Heart left ventricle (tissue), 16 donors: ENCODE results near the gene RIMOC1. TPM values are rescaled to one million over a fixed set of nuclear protein-coding genes. Genes with fewer than 3 reads are reported as not detected.

ENCODE experiments used
- ATAC-seq, 4 donors: fragments of 200-7000 bp; cut with Tn5 transposase; one replicate each; pipeline ENCODE4 v1.9.1; 2020 to 2022; ENCODE audit warnings: moderate library complexity in 4 of 4, mild to moderate bottlenecking in 3 of 4, moderate number of reproducible peaks in 1 of 4
- DNase-seq, 5 donors: peaks; one replicate each; pipeline ENCODE4 v3.0.0-alpha.2; 2020
- H3K27ac ChIP-seq, 12 donors: fragments of 200-600 bp; sonication (generic) in 4 of 12; one replicate each; pipeline versions ENCODE4 v1.5.0 to v1.8.0; 2016 to 2022; ENCODE audit warnings: mild to moderate bottlenecking in 2 of 12
- H3K27me3 ChIP-seq, 9 donors: fragments of 200-600 bp; sonication (generic) in 2 of 9; one replicate each; pipeline versions ENCODE4 v1.5.1 to v1.8.0; 2016 to 2022; ENCODE audit warnings: mild to moderate bottlenecking in 3 of 9
- H3K36me3 ChIP-seq, 9 donors: fragments of 200-600 bp; sonication (generic) in 2 of 9; one replicate each; pipeline versions ENCODE4 v1.5.0 to v1.8.0; 2018 to 2022; ENCODE audit warnings: mild to moderate bottlenecking in 2 of 9
- H3K4me1 ChIP-seq, 12 donors: fragments of 200-600 bp; sonication (generic) in 4 of 12; one replicate each; pipeline versions ENCODE4 v1.5.0 to v1.8.0; 2016 to 2022; ENCODE audit warnings: mild to moderate bottlenecking in 3 of 12
- H3K4me3 ChIP-seq, 12 donors: fragments of 200-600 bp; sonication (generic) in 4 of 12; one replicate each; pipeline versions ENCODE4 v1.5.0 to v1.8.0; 2017 to 2022; ENCODE audit warnings: mild to moderate bottlenecking in 9 of 12, moderate library complexity in 4 of 12
- H3K9me3 ChIP-seq, 12 donors: fragments of 200-600 bp; sonication (generic) in 4 of 12; one replicate each; pipeline versions ENCODE4 v1.5.0 to v1.8.0; 2016 to 2022; ENCODE audit warnings: mild to moderate bottlenecking in 1 of 12
- POLR2A ChIP-seq, 2 donors: fragments of 450-650 bp; IDR thresholded peaks; one replicate each; pipeline ENCODE4 v1.6.1; 2017; ENCODE audit warnings: antibody characterized with exemption in 2 of 2, mild to moderate bottlenecking in 2 of 2, moderate library complexity in 2 of 2
- WGBS, 4 donors: extraction: QIAGEN DNeasy Blood & Tissue Kit in 2 of 4; methylation state at CpG; one replicate each; pipeline versions ENCODE4 v1.1.5 to v1.1.7; 2013 to 2018; 5-methylcytosine and 5-hydroxymethylcytosine counted together
- intact Hi-C, 10 donors: fragments of 100-400 bp; cut with DNase I; formaldehyde crosslinking; loops; one replicate each; pipeline versions ENCODE4 v1.11.1 to v1.14.2; 2022
- polyA plus RNA-seq, 2 donors: library from polyadenylated mRNA; stranded (reverse); fragments of 200-250 nt; gene quantifications; one replicate each; pipeline ENCODE4 v1.2.3, GENCODE V29; 2013
- total RNA-seq, 9 donors: library from RNA; depleted of rRNA in 2 of 9; stranded (reverse); fragments of >200 nt in 2 of 9; fragmentation: NEBNext Ultra II Directional in 3 of 9; extraction: Animal tissue kit (Norgen Biotek cat#: 25700) in 3 of 9; gene quantifications; one replicate each; pipeline versions ENCODE4 v1.1.0 to v1.2.4, GENCODE V29; 2016 to 2023
- TF ChIP-seq, protein P1 (sequence below), 12 donors: fragments of 200-600 bp; sonication (generic) in 4 of 12; IDR thresholded peaks; one replicate each; pipeline versions ENCODE4 v1.5.0 to v1.8.0; 2018 to 2022; ENCODE audit warnings: antibody characterized with exemption in 12 of 12, mild to moderate bottlenecking in 5 of 12
- donor health status: ischemic (EF 13 %, LVEDD 7.1; RV severe dilation, severe dysfunction).
- donor health status: healthy with polysubstance abuse.
- donor health status: DM: no; HTN: yes; CAD: no.
- donor health status: DM: no; HTN: no; CAD: no.
- donor health status: ischemic (EF 25% LVEDD 6.9; RV normal size, moderate dysfunction).
- donor health status: ischemic (EF 25% LVEDD 5.7; RV mildly dilated, moderate dysfunction).
- donor health status: healthy.
- donor health status: DM: yes; HTN: yes; CAD: no.
- donor health status: ischemic (EF 35%, LVEDD 5.7; RV mildly dilated, moderate dysfunction).
- donor health status: nonischemic (EF 11% LVEDD 7.7; RV severe dilation, severe dysfunction).
- donor health status: DM: yes; HTN: yes; CAD: no.
- donor health status: PGD.
- donor health status: ischemic (EF 29% LVEDD 5.4; RV normal size, mild dysfunction).
- donor health status: nonischemic (EF 23%, LVEDD 6.1; RV moderate dilation, normal function).

RIMOC1 gene
- total and polyA plus RNA-seq, 11 donors = 4.4 to 24.0 (median 15.6) TPM

DNA sequence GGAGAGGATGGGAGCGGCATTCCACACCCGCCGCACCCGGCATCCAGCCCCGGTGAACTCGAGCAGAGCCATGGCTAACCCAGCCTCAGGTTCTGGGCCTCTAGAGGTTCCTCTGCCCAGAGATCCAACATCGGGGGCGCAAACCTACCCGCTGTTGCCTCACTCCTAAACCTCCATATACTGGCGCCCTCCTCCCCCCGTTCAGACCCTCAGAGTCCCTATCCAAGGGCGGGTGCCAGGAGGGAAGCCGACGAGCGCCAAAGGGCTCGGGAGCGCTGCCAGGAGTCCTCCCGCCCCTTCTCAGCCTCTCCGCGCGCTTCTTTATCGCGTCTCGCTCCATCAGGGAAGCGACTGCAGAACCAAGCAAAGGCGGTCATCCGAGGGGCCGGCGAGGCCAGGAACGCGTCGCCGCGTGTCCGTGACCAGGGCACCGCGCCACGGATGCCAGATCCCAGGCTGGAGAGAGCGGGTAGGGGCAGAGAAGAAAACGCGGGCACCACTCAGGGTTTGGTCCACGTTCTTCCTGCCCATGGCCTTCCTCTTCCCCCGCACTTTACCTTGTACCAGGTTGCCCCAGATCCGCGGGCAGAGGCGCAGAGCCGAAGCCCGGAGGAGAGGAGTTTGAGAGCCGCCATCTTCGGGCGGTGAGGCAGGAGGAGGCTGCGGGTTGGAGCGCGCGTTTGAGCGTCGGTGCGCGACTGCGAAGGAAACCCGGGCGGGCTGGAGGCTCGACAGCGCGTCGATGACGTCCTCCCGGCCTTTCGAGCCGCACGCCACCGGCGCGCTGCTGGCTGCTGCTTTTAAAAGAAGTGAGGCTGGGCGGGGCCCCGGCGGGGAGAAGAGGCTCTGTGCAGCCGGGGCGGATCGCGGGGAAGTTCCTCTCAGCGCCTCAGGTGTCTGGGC is 34.2 kb upstream of the RIMOC1 start, which contains the start of gene OXCT1:
OXCT1 (minus strand) TSS at position 702 of the 903 bp plus-strand sequence; CDS start at position 635, 67 bp downstream.
- Histone ChIP-seq H3K4me1 (peaks cover 0 to 35% (median 18%) of the 10 kb centered on the region in 12 donors), H3K36me3 (peaks cover 0 to 7% (median 0%) of the 10 kb centered on the region in 9 donors), H3K9me3 (no peaks in the 10 kb centered on the region), H3K4me3 (peak within 1 kb of the TSS; percentile 64 to 91 (median 78)), H3K27me3 (no peaks in the 10 kb centered on the region), H3K27ac (peak within 1 kb of the TSS; percentile 84 to 96 (median 92))
- peak in 1 of 2 donors; percentile 67 for TF ChIP-seq POLR2A (IDR thresholded peaks at IDR 0.05)
- TF ChIP-seq, protein P1, sequence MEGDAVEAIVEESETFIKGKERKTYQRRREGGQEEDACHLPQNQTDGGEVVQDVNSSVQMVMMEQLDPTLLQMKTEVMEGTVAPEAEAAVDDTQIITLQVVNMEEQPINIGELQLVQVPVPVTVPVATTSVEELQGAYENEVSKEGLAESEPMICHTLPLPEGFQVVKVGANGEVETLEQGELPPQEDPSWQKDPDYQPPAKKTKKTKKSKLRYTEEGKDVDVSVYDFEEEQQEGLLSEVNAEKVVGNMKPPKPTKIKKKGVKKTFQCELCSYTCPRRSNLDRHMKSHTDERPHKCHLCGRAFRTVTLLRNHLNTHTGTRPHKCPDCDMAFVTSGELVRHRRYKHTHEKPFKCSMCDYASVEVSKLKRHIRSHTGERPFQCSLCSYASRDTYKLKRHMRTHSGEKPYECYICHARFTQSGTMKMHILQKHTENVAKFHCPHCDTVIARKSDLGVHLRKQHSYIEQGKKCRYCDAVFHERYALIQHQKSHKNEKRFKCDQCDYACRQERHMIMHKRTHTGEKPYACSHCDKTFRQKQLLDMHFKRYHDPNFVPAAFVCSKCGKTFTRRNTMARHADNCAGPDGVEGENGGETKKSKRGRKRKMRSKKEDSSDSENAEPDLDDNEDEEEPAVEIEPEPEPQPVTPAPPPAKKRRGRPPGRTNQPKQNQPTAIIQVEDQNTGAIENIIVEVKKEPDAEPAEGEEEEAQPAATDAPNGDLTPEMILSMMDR (IDR thresholded peaks at IDR 0.05) = no peak
- intact Hi-C loops = loop anchor here in 9 of 10 donors (1.0 to 10.0 kb wide), 9 partner anchors 33 to 1022 kb away; partner anchors contain the start of genes RIMOC1 (in 4 of the 9), FBXO4 (in 1 of the 9) and GHR (in 1 of the 9)
- WGBS, 4 donors = 0 to 1% (median 0%) methylated on average over 57 to 82 of the region's 82 CpGs
- DNase-seq (peak; percentile 78 to 92 (median 85)), ATAC-seq (peak; percentile 64 to 89 (median 86))

DNA sequence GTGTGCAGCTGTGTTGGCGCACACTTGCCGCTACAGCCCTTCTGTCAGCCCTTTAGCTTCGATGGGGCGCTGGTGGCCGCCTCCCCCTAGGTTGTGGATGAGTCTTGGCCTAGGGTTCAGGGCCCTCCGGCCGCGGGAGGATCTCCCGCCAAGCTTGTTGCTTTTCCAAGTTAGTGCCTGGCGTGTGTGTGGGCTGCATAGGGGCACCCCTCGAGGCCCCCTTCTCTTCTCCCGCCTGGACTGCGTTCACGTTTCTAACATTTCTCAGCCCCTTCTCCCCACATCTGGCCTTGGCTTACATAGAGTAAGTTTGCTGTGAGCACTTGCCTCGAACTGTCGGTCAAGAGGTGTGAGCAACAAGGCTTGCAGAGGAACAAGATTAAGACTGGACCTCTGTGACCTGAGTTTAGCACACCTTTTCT is 33.5 kb upstream of the RIMOC1 start:
- ATAC-seq = no peak

DNA sequence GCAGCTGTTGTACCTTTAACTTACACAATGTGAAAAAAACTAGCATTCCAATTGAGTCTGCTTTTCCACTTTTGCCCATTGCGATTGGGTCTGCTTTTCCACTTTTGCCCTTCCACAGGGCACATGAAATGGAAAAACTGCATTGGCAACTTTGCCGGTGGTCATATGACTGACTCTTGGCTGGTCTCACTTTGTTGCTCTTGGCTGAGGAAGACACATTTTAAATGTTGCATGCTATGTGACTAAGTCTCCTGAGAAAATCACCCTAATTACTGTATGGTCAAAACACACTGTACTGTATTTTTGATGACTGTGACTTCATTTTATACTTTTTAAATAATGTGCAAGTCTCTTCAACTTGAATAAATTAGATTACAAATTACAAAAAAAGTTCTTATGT is 32.3 kb upstream of the RIMOC1 start:
- 19 to 34% (median 32%) methylated on average over 2 of the region's 2 CpGs for WGBS, 4 donors
- H3K36me3 ChIP-seq = peaks cover 0 to 2% (median 0%) of the 10 kb centered on the region in 9 donors
- DNase-seq (peak in 4 of 5 donors; percentile 29 to 54 (median 41)), ATAC-seq (no peak)
- TF ChIP-seq POLR2A (IDR thresholded peaks at IDR 0.05) = no peak
- TF ChIP-seq, protein P1 (IDR thresholded peaks at IDR 0.05) = no peak
- intact Hi-C loops = loop anchor here in 5 of 10 donors (2.0 to 5.0 kb wide), 3 partner anchors 31 to 35 kb away; partner anchors contain the start of gene RIMOC1 (in 1 of the 5)
- no peaks in the 10 kb centered on the region for H3K27me3 ChIP-seq
- peak overlapping the region in 9 of 12 donors; percentile 4 to 96 (median 86) for H3K27ac ChIP-seq
- H3K4me3 ChIP-seq = no peak overlapping the region
- H3K4me1 ChIP-seq = peaks cover 0 to 30% (median 18%) of the 10 kb centered on the region in 12 donors
- no peaks in the 10 kb centered on the region for H3K9me3 ChIP-seq

More for the DNA sequence above, 33.5 kb upstream of the RIMOC1 start:
- intact Hi-C loops = loop anchor here in 5 of 10 donors (2.0 to 5.0 kb wide), 3 partner anchors 32 to 37 kb away; partner anchors contain the start of gene RIMOC1 (in 1 of the 5)
- H3K4me1 ChIP-seq = peaks cover 0 to 35% (median 18%) of the 10 kb centered on the region in 12 donors
- H3K27ac ChIP-seq = peak overlapping the region; percentile 84 to 96 (median 92)
- peaks cover 0 to 7% (median 0%) of the 10 kb centered on the region in 9 donors for H3K36me3 ChIP-seq
- H3K4me3 ChIP-seq = peak overlapping the region; percentile 64 to 91 (median 78)
- H3K27me3 ChIP-seq = no peaks in the 10 kb centered on the region
- no peaks in the 10 kb centered on the region for H3K9me3 ChIP-seq
- DNase-seq = no peak
- no peak for TF ChIP-seq POLR2A (IDR thresholded peaks at IDR 0.05)
- TF ChIP-seq, protein P1 (IDR thresholded peaks at IDR 0.05) = no peak
- WGBS, 4 donors = 6 to 8% (median 7%) methylated on average over 13 to 16 of the region's 16 CpGs
